PFSK-1 (cell line): ENCODE data around the gene RHOT2.

Experiments used
- FOXP2 ChIP-seq: optimal IDR thresholded peaks from 2 replicates; pipeline ENCODE3; 2011; ENCODE audit warnings: borderline replicate concordance, control low read depth, inconsistent platforms; ENCODE audit not compliant: insufficient read depth; ENCODE audit errors: extremely low read length, extremely low read depth
- POLR2AphosphoS5 ChIP-seq: IDR thresholded peaks from 2 replicates; pipeline ENCODE4 v1.6.1; 2012; ENCODE audit warnings: low read depth, mild to moderate bottlenecking, control low read depth, low read length, moderate library complexity
- REST ChIP-seq, 2 experiments: IDR thresholded peaks; 2 replicates each; pipeline versions ENCODE4 v1.6.1 to v1.8.0; 2011 to 2012; ENCODE audit warnings: low read depth in 2 of 2, low read length in 2 of 2, control low read depth in 1 of 2, inconsistent platforms in 1 of 2, mild to moderate bottlenecking in 1 of 2, moderate library complexity in 1 of 2; ENCODE audit not compliant: insufficient read depth in 1 of 2
- SIN3A ChIP-seq: IDR thresholded peaks from 2 replicates; pipeline ENCODE4 v1.6.1; 2012; ENCODE audit warnings: mild to moderate bottlenecking, low read length, moderate library complexity, borderline replicate concordance; ENCODE audit not compliant: insufficient read depth
- TAF1 ChIP-seq: IDR thresholded peaks from 2 replicates; pipeline ENCODE4 v1.6.1; 2012; ENCODE audit warnings: low read length, control low read depth, borderline replicate concordance; ENCODE audit not compliant: insufficient read depth

RHOT2 gene

GRCh38 chr16:652454-653305, 15.3 kb upstream of the RHOT2 start:
- TF ChIP-seq FOXP2: no peak
- TF ChIP-seq TAF1: no peak
- no peak for TF ChIP-seq POLR2AphosphoS5
- TF ChIP-seq SIN3A: no peak

- no peak for TF ChIP-seq FOXP2
- no peak for TF ChIP-seq REST (IDR thresholded peaks at IDR 0.05; ENCODE audit: insufficient read depth in 1 of 2, low read depth in 2 of 2, low read length in 2 of 2)
- TF ChIP-seq POLR2AphosphoS5: no peak
- TF ChIP-seq SIN3A: no peak
- TF ChIP-seq TAF1: no peak
Observed at GRCh38 chr16:654034-654433, 13.9 kb upstream of the RHOT2 start.

GRCh38 chr16:657487-657886, 10.4 kb upstream of the RHOT2 start:
- TF ChIP-seq FOXP2 (no peak), TAF1 (no peak), POLR2AphosphoS5 (no peak), SIN3A (no peak), REST (IDR thresholded peaks at IDR 0.05; ENCODE audit: insufficient read depth in 1 of 2, low read depth in 2 of 2, low read length in 2 of 2) (no peak)

- TF ChIP-seq FOXP2 (no peak), POLR2AphosphoS5 (no peak), SIN3A (no peak), TAF1 (no peak), REST (IDR thresholded peaks at IDR 0.05; ENCODE audit: insufficient read depth in 1 of 2, low read depth in 2 of 2, low read length in 2 of 2) (no peak)
Observed at GRCh38 chr16:658679-659571, 9.0 kb upstream of the RHOT2 start.

- TF ChIP-seq POLR2AphosphoS5 (no peak), TAF1 (no peak), SIN3A (no peak), FOXP2 (no peak), REST (IDR thresholded peaks at IDR 0.05; ENCODE audit: insufficient read depth in 1 of 2, low read depth in 2 of 2, low read length in 2 of 2) (no peak)
Observed at GRCh38 chr16:659618-660017, 8.3 kb upstream of the RHOT2 start.
